Mucosa of descending colon (tissue), 3 donors: ENCODE measurements around the gene DEFB119. TPM values are rescaled to one million over a fixed set of nuclear protein-coding genes. Genes with fewer than 3 reads are reported as not detected.

Experiments used
- ATAC-seq: fragments of 200-7000 bp; cut with Tn5 transposase; one replicate; pipeline ENCODE4 v1.9.1; 2020; ENCODE audit warnings: mild to moderate bottlenecking, moderate library complexity
- DNase-seq, 3 donors: peaks; one replicate each; pipeline ENCODE4 v3.0.0-alpha.2; 2020
- H3K36me3 ChIP-seq: fragments of 200-600 bp; one replicate; pipeline ENCODE4 v1.8.0; 2021; ENCODE audit warnings: low read depth, mild to moderate bottlenecking
- H3K4me1 ChIP-seq: fragments of 200-600 bp; one replicate; pipeline ENCODE4 v1.8.0; 2021; ENCODE audit warnings: low read depth, mild to moderate bottlenecking
- H3K4me3 ChIP-seq: fragments of 200-600 bp; one replicate; pipeline ENCODE4 v1.8.0; 2021; ENCODE audit warnings: mild to moderate bottlenecking
- H3K9me3 ChIP-seq: fragments of 200-600 bp; one replicate; pipeline ENCODE4 v1.8.0; 2021; ENCODE audit warnings: mild to moderate bottlenecking
- CTCF ChIP-seq: fragments of 200-600 bp; IDR thresholded peaks from one replicate; pipeline ENCODE4 v1.8.0; 2022; ENCODE audit warnings: antibody characterized with exemption, mild to moderate bottlenecking
- intact Hi-C, 2 donors: fragments of 100-400 bp; cut with DNase I in 1 of 2; cut with micrococcal nuclease in 1 of 2; formaldehyde crosslinking; loops; one replicate each; pipeline versions ENCODE4 v1.11.0 to v1.11.1; 2022; cut with DNase I, micrococcal nuclease
- total RNA-seq, 3 donors: library from RNA; stranded (reverse); fragmentation: NEBNext Ultra II Directional in 2 of 3; extraction: Animal tissue kit (Norgen Biotek cat#: 25700) in 2 of 3; gene quantifications; one replicate each; pipeline versions ENCODE4 v1.2.1 to v1.2.4, GENCODE V29; 2021 to 2023
- donor health status: DM: no; HTN: no; CAD: no; lungs with moderate emphysema.
- donor health status: DM: no; HTN: no; CAD: no.
- donor health status: DM: no; HTN: yes; CAD: no.

The DEFB119 gene
- total RNA-seq, 3 donors from 2014 or later = not detected

- Histone ChIP-seq H3K9me3 (peaks cover 23% of the 10 kb centered on the region), H3K36me3 (no peaks in the 10 kb centered on the region), H3K4me1 (no peaks in the 10 kb centered on the region), H3K4me3 (no peak overlapping the region)
- no peak for TF ChIP-seq CTCF
- intact Hi-C loops = no loop called here
- DNase-seq (no peak), ATAC-seq (no peak)
Measured at GRCh38 chr20:31341470-31341869, 48.9 kb downstream of the DEFB119 start.

GRCh38 chr20:31330893-31331292 lies 59.5 kb downstream of the DEFB119 start:
- intact Hi-C loops = no loop called here
- DNase-seq (no peak), ATAC-seq (no peak)
- TF ChIP-seq CTCF = no peak
- H3K4me1 ChIP-seq = no peaks in the 10 kb centered on the region
- peaks cover 26% of the 10 kb centered on the region for H3K9me3 ChIP-seq
- no peaks in the 10 kb centered on the region for H3K36me3 ChIP-seq
- no peak overlapping the region for H3K4me3 ChIP-seq

Other genes starting within 250 kb of the DEFB119 start
- not detected for gene DEFB115, start 132.9 kb downstream of the DEFB119 start, total RNA-seq
- not detected for gene DEFB116, start 82.0 kb downstream of the DEFB119 start, total RNA-seq
- gene DEFB118, start 22.0 kb downstream of the DEFB119 start, total RNA-seq = not detected
- gene DEFB121, start 15.6 kb upstream of the DEFB119 start, total RNA-seq = not detected
- not detected for gene DEFB123, start 50.0 kb upstream of the DEFB119 start, total RNA-seq
- gene DEFB124, start 84.5 kb upstream of the DEFB119 start, total RNA-seq = not detected
- 1 to 10 TPM in 2 of 3 donors, under 1 TPM in 1; 0.46 to 3.5 (median 1.2) TPM for gene REM1, start 84.7 kb upstream of the DEFB119 start, total RNA-seq
- 100 to 1,000 TPM in 2 of 3 donors, 10 to 100 TPM in 1; 95.6 to 137 (median 109) TPM for gene HM13, start 123.9 kb upstream of the DEFB119 start, total RNA-seq
- gene ID1, start 214.7 kb upstream of the DEFB119 start, total RNA-seq = 100 to 1,000 TPM; 172 to 414 (median 201) TPM
- under 1 TPM; 0.63 to 0.90 (median 0.76) TPM for gene COX4I2, start 247.3 kb upstream of the DEFB119 start, total RNA-seq